Effector memory CD8-positive, alpha-beta T cell (primary cell): ENCODE results near the gene TPM2.

Experiments
- ATAC-seq: fragments of 150-1000 bp; cut with Tn5 transposase; replicated peaks from 2 replicates; pipeline ENCODE4 v1.10.0; 2021; ENCODE audit warnings: mild to moderate bottlenecking, moderate library complexity
- DNase-seq, 3 experiments: peaks; one replicate each; pipeline ENCODE4 v3.0.0; 2021
- H3K27ac Mint-ChIP-seq, 2 donors: one replicate each; pipeline ENCODE4 v1.8.0; 2022; ENCODE audit warnings: mild to moderate bottlenecking in 2 of 2, mixed read lengths in 2 of 2, moderate library complexity in 2 of 2
- H3K27me3 Mint-ChIP-seq, 2 donors: one replicate each; pipeline ENCODE4 v1.8.0; 2022; ENCODE audit warnings: mixed read lengths in 2 of 2
- H3K36me3 Mint-ChIP-seq: one replicate; pipeline ENCODE4 v1.8.0; 2022; ENCODE audit warnings: mild to moderate bottlenecking, moderate library complexity, mixed read lengths; ENCODE audit not compliant: insufficient read depth
- H3K4me1 Mint-ChIP-seq, 2 donors: one replicate each; pipeline ENCODE4 v1.8.0; 2022; ENCODE audit warnings: low read depth in 2 of 2, mixed read lengths in 2 of 2
- H3K4me3 Mint-ChIP-seq, 2 donors: one replicate each; pipeline ENCODE4 v1.8.0; 2022; ENCODE audit warnings: mild to moderate bottlenecking in 2 of 2, mixed read lengths in 2 of 2, moderate library complexity in 2 of 2
- H3K9me3 Mint-ChIP-seq, 2 donors: one replicate each; pipeline ENCODE4 v1.8.0; 2022; ENCODE audit warnings: mixed read lengths in 2 of 2
- total RNA-seq, 9 experiments: gene quantifications; one replicate each; lab custom pipeline; 2026; lab: John Stamatoyannopoulos, UW

Gene TPM2
- 0.43 to 29.9 (median 9.4) reads per million in 9 experiments for total RNA-seq

DNA sequence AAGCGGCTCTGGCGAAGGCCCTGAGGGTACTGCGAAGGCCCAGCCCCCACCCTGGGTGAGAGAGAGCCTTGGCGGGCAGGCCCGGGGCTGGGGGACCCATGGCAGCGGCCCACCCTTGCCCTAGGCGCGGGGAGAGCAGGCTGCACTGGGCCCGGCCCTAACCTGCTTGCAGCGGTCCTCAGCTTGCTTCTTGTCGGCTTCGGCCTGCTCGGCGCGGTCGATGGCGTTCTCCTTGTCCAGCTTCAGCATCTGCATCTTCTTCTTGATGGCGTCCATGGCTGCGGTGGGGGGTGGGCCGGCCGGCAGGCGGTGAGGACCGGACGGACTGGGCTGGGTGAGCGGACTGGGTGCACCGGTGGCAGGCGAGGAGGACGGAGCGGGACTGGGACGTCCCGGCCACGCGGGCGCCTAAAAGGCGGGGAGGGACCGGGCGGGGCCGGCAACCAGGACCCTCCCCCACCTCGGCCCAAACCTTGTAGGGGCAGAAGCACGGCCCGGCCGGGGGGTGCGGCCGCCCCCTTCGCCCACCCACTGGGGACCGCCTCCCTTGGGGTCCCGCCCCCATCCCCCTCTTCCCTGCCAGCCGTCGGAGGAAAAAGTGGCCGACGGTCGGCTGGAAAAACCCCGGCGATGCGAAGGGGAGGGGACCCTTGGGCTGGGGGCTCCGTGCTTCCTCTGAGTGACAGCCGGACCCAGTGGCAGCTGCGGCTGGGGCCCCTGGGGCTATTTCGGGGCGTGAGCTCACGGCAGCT lies at the start of gene TPM2:
TPM2 (minus strand) TSS at position 384 of the 752 bp plus-strand sequence; CDS start at position 276, 108 bp downstream.
- peak; percentile 15 for ATAC-seq
- no peak for DNase-seq
- H3K4me3 Mint-ChIP-seq: peak within 1 kb of the TSS; percentile 88 to 90
- H3K27ac Mint-ChIP-seq: peak within 1 kb of the TSS; percentile 86
- H3K9me3 Mint-ChIP-seq: no peaks in the 10 kb centered on the region
- no peaks in the 10 kb centered on the region for H3K27me3 Mint-ChIP-seq
- H3K4me1 Mint-ChIP-seq: peaks cover 3 to 16% of the 10 kb centered on the region in 2 donors
- peaks cover 10% of the 10 kb centered on the region for H3K36me3 Mint-ChIP-seq

DNA sequence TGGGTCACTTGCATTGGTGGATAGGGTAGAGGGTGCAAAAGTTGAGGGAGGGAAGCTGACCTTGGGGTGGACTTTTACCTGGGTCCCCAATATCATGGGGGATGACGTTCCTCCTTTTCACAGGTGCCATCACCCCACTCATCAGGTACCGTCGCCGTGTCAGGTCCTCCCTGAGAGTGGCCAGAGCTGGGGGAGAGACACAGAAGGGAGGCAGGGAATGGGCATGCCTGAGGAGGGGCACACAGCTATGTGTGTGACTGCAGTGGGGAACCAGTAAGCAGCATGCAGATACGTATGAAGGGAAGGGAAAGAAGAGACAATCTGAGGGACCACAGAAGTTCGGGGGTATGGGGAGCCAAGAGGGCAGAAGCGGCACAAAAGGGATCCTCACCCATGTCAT lies 49.2 kb upstream of the TPM2 start:
- H3K4me3 Mint-ChIP-seq: no peak overlapping the region
- DNase-seq (no peak), ATAC-seq (no peak)
- peaks cover 23 to 25% of the 10 kb centered on the region in 2 donors for H3K4me1 Mint-ChIP-seq
- no peak overlapping the region for H3K27ac Mint-ChIP-seq
- no peaks in the 10 kb centered on the region for H3K27me3 Mint-ChIP-seq
- H3K9me3 Mint-ChIP-seq: no peaks in the 10 kb centered on the region
- H3K36me3 Mint-ChIP-seq: peaks cover 41% of the 10 kb centered on the region

DNA sequence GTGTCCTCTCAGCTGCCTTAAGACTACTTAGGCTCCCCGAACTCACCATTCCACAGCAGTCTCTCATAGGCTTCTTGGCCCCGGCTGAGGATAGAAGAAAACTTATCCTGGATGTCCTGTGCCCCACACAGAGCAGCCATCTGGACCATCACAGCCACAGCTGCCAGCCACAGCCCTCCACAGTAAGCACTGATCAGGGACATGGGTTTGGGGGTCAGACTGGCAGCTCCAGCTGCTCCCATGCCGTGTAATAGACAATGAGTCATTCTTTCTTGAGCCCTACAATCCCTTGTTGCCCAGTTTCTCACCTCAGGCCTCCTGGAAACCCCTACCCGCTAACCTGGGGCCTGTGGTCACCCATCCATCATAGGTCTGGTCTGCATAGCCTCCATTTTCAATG lies 48.5 kb upstream of the TPM2 start:
- Mint-ChIP-seq H3K4me3 (no peak overlapping the region), H3K27me3 (no peaks in the 10 kb centered on the region), H3K27ac (no peak overlapping the region), H3K9me3 (no peaks in the 10 kb centered on the region), H3K4me1 (peaks cover 20 to 23% of the 10 kb centered on the region in 2 donors), H3K36me3 (peaks cover 38% of the 10 kb centered on the region)
- DNase-seq: no peak
- no peak for ATAC-seq

DNA sequence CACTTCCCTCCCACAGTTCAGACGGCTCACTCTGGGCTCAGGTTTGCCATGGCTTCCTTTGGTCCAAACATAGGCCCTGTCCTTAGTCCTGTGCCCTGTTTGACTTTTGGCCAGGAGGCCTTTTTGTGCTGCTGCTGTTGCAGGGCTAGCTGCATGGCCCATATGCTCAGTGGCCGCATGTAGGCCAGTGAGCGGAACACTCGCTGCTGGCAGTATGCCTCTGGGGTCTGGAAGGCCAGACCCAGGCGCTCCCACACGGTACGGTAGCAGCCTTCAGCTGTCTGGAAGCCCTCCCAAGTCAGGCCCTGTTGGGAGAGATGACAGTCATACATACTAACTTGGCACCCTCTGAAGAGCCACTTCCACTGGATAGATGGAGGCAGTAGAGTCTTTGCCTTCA lies 47.4 kb upstream of the TPM2 start:
- peaks cover 19 to 24% of the 10 kb centered on the region in 2 donors for H3K4me1 Mint-ChIP-seq
- DNase-seq (no peak), ATAC-seq (no peak)
- H3K4me3 Mint-ChIP-seq: no peak overlapping the region
- no peaks in the 10 kb centered on the region for H3K27me3 Mint-ChIP-seq
- H3K27ac Mint-ChIP-seq: no peak overlapping the region
- peaks cover 35% of the 10 kb centered on the region for H3K36me3 Mint-ChIP-seq
- H3K9me3 Mint-ChIP-seq: no peaks in the 10 kb centered on the region

DNA sequence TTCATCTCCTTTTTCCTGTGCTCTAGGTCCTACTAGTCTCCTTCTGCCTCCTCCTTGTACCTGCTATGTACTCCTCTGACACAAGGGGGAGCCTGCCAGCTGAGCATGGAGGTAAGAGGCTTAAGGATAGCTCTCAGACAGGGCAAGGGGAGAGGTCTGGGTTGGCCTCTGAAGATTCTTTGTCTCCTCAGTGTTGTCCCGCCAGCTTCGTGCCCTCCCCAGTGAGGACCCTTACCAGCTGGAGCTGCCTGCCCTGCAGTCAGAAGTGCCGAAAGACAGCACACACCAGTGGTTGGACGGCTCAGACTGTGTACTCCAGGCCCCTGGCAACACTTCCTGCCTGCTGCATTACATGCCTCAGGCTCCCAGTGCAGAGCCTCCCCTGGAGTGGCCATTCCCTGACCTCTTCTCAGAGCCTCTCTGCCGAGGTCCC lies 46.5 kb upstream of the TPM2 start:
- no peak overlapping the region for H3K4me3 Mint-ChIP-seq
- DNase-seq: peak; percentile 62 to 67 (median 66)
- H3K36me3 Mint-ChIP-seq: peaks cover 29% of the 10 kb centered on the region

DNA sequence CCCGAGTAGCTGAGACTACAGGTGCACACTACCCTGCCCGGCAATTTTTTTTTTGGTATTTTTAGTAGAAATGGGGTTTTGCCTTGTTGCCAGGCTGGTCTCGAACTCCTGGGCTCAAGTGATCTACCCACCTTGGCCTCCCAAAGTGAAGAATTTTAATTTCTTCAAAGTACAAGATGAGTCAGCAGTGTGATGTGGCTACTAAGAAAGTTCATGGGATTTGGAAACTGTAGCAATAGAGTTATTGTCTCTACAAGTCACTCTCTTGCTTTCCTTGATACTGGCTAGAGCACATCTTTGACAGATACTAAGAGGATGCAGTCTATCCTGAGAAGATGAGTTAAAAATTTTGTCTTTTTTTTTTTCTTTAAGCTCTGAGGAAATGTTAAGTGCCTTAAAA lies 44.4 kb upstream of the TPM2 start:
- Mint-ChIP-seq H3K4me1 (peaks cover 13 to 23% of the 10 kb centered on the region in 2 donors), H3K27me3 (no peaks in the 10 kb centered on the region), H3K4me3 (no peak overlapping the region), H3K36me3 (peaks cover 27% of the 10 kb centered on the region), H3K9me3 (no peaks in the 10 kb centered on the region), H3K27ac (peak overlapping the region in 1 of 2 donors; percentile 63)
- DNase-seq: no peak
- ATAC-seq: no peak

More for the DNA sequence above, 46.5 kb upstream of the TPM2 start:
- H3K27me3 Mint-ChIP-seq: no peaks in the 10 kb centered on the region
- no peaks in the 10 kb centered on the region for H3K9me3 Mint-ChIP-seq
- H3K27ac Mint-ChIP-seq: no peak overlapping the region
- no peak for ATAC-seq
- peaks cover 13 to 20% of the 10 kb centered on the region in 2 donors for H3K4me1 Mint-ChIP-seq

DNA sequence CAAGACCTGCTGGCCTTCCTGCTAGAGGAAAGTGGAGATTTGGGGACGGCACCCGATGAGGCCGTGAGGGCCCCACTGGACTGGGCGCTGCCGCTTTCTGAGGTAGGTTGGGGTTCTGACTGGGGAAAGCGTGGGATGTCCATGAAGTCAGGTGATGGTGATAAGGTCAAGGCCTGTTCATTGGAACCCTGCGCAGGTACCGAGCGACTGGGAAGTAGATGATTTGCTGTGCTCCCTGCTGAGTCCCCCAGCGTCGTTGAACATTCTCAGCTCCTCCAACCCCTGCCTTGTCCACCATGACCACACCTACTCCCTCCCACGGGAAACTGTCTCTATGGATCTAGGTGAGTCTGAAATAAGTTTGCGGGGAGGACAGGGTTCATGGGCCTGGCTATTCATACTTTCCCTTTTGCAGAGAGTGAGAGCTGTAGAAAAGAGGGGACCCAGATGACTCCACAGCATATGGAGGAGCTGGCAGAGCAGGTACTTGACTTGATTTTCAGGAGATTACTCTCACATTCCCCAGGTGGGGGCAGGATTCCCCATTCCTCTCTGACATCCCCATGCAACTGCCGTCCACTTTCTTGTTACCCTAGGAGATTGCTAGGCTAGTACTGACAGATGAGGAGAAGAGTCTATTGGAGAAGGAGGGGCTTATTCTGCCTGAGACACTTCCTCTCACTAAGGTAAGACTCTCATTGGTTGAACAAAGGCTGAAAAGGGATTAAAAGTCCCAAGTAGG lies 43.2 kb upstream of the TPM2 start:
- peak in 1 of 3 experiments; percentile 11 for DNase-seq
- H3K9me3 Mint-ChIP-seq: no peaks in the 10 kb centered on the region
- peak overlapping the region in 1 of 2 donors; percentile 93 for H3K27ac Mint-ChIP-seq
- H3K4me3 Mint-ChIP-seq: no peak overlapping the region
- ATAC-seq: no peak
- peaks cover 21% of the 10 kb centered on the region for H3K36me3 Mint-ChIP-seq
- H3K27me3 Mint-ChIP-seq: no peaks in the 10 kb centered on the region
- H3K4me1 Mint-ChIP-seq: peaks cover 13 to 20% of the 10 kb centered on the region in 2 donors

DNA sequence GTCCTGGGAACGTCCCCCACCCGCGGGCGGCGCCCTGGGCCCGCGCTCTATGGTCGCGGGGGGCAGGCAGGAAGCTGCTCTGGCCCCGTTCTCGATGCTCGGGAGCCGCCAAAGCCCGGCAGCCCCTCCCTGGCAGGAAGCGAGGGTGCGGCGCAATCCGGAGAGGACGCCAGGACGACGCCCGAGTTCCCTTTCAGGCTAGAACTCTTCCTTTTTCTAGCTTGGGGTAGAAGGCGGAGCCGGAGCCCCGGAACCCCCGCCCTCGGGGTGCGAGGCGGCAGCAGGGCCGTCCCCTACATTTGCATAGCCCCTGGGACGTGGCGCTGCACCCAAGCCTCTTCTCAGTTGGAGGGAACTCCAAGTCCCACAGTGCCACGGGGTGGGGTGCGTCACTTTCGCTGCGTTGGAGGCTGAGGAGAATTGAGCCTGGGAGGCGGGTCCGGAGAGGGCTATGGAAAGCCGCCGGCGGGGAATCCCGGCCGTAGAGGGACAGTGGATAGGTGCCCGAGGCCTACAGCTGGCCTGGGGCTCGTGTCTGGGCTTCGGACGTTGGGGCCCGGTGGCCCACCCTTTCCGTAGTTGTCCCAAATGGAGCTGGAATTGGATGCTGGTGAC lies 42.6 kb upstream of the TPM2 start, which contains the start of the genes CREB3 and TLN1:
CREB3 (plus strand) TSS at position 482 of the 615 bp plus-strand sequence; CDS start at position 589, 107 bp downstream.
TLN1 (minus strand) TSS at position 11 of the 615 bp plus-strand sequence. CDS start 6,501 bp downstream, outside the sequence.
- H3K27me3 Mint-ChIP-seq: no peaks in the 10 kb centered on the region
- H3K36me3 Mint-ChIP-seq: peaks cover 17% of the 10 kb centered on the region
- ATAC-seq (peak; percentile 88), DNase-seq (peak; percentile 94 to 95 (median 95))
- H3K4me1 Mint-ChIP-seq: peaks cover 13 to 20% of the 10 kb centered on the region in 2 donors
- H3K27ac Mint-ChIP-seq: peak within 1 kb of the TSS in 1 of 2 donors; percentile 93
- H3K4me3 Mint-ChIP-seq: no peak within 1 kb of the TSS
- H3K9me3 Mint-ChIP-seq: no peaks in the 10 kb centered on the region

DNA sequence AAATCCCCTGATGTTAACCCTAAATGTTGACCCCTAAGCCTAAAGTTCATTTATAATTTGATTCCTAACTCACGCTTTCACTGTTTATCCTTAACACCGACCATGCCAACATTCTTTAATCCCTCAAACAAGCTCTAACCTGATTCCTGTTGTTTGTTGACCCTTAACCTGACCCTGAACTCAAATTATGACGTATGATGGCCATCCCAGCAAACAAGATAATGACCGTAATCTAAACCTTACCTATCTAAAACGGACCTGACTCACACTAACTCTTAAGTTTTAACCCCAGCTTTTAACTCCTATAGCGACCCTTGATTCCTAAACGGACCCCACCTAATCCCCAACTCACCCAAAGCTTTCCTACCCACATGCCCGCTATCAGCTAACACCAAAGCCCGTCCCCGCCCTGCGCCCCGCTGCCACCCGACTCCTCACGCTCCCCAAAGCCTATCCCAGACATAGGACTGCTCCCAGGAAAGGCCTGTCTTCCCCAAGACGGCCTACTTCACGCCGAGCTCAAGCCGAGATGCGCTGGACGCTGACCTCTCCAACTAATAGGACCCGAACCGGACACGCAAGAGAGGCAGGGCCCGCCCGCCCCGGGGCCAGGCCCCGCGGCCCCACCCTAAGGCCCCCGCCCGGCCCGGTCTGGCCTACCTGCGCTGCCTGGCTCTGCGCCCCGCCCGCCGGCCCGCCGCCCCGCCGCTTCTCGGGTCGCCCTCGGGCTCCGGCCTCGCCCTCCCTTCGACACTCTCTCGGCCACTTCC lies 41.9 kb upstream of the TPM2 start:
- no peaks in the 10 kb centered on the region for H3K9me3 Mint-ChIP-seq
- peaks cover 13 to 25% of the 10 kb centered on the region in 2 donors for H3K4me1 Mint-ChIP-seq
- peak overlapping the region in 1 of 2 donors; percentile 93 for H3K27ac Mint-ChIP-seq
- ATAC-seq: no peak
- no peak for DNase-seq
- H3K36me3 Mint-ChIP-seq: peaks cover 14% of the 10 kb centered on the region
- H3K4me3 Mint-ChIP-seq: no peak overlapping the region
- no peaks in the 10 kb centered on the region for H3K27me3 Mint-ChIP-seq

DNA sequence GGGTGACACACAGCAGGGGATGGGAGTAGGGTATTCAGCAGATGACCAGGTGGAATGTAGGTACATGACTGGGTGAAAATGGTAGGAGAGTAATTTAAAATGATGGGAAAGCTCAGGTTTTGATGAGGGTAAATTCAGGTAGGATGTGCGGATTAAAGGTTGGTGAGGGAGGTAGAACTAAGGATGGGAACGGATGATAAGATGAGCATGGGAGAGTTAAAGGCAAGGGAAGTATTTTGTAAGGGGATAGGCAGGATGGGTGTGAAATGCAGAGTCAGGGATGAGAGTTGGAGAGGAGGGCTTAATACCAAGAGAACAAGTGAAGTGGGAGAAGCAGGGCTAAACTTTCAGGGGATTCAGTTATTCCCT lies 40.7 kb upstream of the TPM2 start:
- ATAC-seq (no peak), DNase-seq (no peak)
- no peak overlapping the region for H3K27ac Mint-ChIP-seq
- H3K27me3 Mint-ChIP-seq: no peaks in the 10 kb centered on the region
- H3K4me3 Mint-ChIP-seq: no peak overlapping the region
- H3K36me3 Mint-ChIP-seq: peaks cover 18% of the 10 kb centered on the region
- H3K4me1 Mint-ChIP-seq: peaks cover 6 to 26% of the 10 kb centered on the region in 2 donors
- no peaks in the 10 kb centered on the region for H3K9me3 Mint-ChIP-seq

DNA sequence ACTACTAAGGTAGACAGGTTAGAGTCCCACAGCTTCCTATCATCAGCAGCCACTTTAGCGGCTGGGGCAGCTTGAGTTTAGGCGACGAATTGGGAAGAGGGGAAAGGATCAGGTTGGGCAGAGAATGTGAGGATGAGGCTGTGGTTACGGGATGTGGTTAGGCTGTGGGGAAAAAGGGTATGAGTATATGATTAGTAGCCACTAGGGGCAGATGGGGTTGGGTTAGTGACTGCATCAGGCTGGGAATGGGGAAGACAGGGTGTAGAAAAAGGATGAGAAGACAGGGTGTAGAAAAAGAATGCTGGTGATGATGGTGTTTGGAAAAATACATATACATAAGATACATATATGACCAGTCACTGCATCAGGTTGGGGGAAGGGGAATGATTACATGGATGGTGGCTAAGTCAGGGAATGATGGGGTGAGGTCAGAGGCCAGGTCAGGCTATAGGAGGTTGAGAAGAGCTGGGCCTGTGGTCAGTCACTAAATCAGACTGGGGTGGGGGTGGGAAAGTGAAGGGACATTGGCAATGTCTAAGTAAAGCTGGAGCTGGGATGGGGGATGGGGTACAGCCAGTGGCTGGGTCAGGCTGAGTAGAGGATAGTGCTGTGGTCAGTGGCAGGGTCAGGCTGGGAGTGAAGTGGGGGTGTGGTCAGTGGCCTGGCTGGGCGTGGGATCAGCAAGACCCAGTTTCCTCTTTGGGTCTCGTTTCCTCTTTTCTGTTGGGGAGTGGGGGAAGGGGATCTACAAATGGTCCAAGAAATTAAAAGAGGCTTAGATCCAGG lies 40.2 kb upstream of the TPM2 start:
- no peak overlapping the region for H3K27ac Mint-ChIP-seq
- peaks cover 7 to 27% of the 10 kb centered on the region in 2 donors for H3K4me1 Mint-ChIP-seq
- DNase-seq (peak in 1 of 3 experiments; percentile 16), ATAC-seq (no peak)
- no peak overlapping the region for H3K4me3 Mint-ChIP-seq
- H3K27me3 Mint-ChIP-seq: no peaks in the 10 kb centered on the region
- H3K9me3 Mint-ChIP-seq: no peaks in the 10 kb centered on the region
- peaks cover 24% of the 10 kb centered on the region for H3K36me3 Mint-ChIP-seq

DNA sequence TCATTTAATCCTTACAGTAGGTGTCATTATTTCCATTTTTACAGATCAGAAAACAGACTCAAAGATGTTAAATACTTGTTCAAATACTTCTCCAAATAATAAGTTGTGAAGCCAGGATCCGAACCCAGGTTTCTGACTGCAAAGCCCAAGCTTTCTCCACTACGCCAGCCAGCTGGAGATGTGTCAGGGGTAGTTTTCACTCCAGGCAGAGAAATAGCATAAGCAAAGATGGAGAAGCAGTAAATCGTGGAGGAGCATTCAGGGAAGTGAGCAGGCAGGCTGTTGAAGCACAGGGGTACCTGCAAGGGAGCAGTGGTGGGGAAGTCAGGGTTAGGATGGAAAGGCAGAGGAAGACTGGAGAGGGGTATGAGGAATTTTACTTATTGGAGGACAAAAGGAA lies 39.4 kb upstream of the TPM2 start:
- no peak for ATAC-seq

More for the DNA sequence above, 39.4 kb upstream of the TPM2 start:
- no peak for DNase-seq
- Mint-ChIP-seq H3K27me3 (no peaks in the 10 kb centered on the region), H3K9me3 (no peaks in the 10 kb centered on the region), H3K27ac (no peak overlapping the region), H3K36me3 (peaks cover 28% of the 10 kb centered on the region), H3K4me3 (no peak overlapping the region), H3K4me1 (peaks cover 12 to 33% of the 10 kb centered on the region in 2 donors)
